MCF 10A (cell line): ENCODE results near the gene ANKRD60. TPM values are rescaled to one million over a fixed set of nuclear protein-coding genes. Genes with fewer than 3 reads are reported as not detected.

Source experiments
- BruUV-seq: library from RNA; stranded (reverse); fragments of 400-500 nt; replicated peaks from 2 replicates; lab custom pipeline; 2021; lab: Mats Ljungman, UMichigan
- CTCF ChIA-PET: fragments of 300-600 bp; sonication (Branson Sonifier 250); formaldehyde crosslinking; extraction: SDS; loops from one replicate; lab custom pipeline; 2021; ENCODE audit warnings: antibody characterized with exemption, inconsistent platforms; lab: Yijun Ruan, JAX
- POLR2A ChIA-PET: fragments of 300-600, 350-650 bp; sonication (Branson Sonifier 250); formaldehyde crosslinking; extraction: SDS; loops from one replicate; lab custom pipeline; 2020; ENCODE audit warnings: antibody characterized with exemption, inconsistent platforms; lab: Yijun Ruan, JAX
- DNase-seq: peaks from one replicate; pipeline ENCODE4 v3.0.0-alpha.2; 2018; ENCODE audit not compliant: unreplicated experiment
- H3K27ac Mint-ChIP-seq: one replicate; pipeline ENCODE4 v1.8.0; 2022; ENCODE audit warnings: mild to moderate bottlenecking, low read depth, mixed read lengths; ENCODE audit not compliant: unreplicated experiment
- H3K27me3 Mint-ChIP-seq: one replicate; pipeline ENCODE4 v1.8.0; 2022; ENCODE audit warnings: mixed read lengths; ENCODE audit not compliant: insufficient read depth, unreplicated experiment
- H3K36me3 Mint-ChIP-seq: one replicate; pipeline ENCODE4 v1.8.0; 2022; ENCODE audit warnings: mild to moderate bottlenecking, moderate library complexity, mixed read lengths; ENCODE audit not compliant: insufficient read depth, unreplicated experiment
- H3K4me1 Mint-ChIP-seq: one replicate; pipeline ENCODE4 v1.8.0; 2022; ENCODE audit warnings: mixed read lengths; ENCODE audit not compliant: insufficient read depth, unreplicated experiment
- H3K4me3 Mint-ChIP-seq: one replicate; pipeline ENCODE4 v1.8.0; 2022; ENCODE audit warnings: mild to moderate bottlenecking, moderate library complexity, mixed read lengths; ENCODE audit not compliant: unreplicated experiment
- H3K9me3 Mint-ChIP-seq: one replicate; pipeline ENCODE4 v1.8.0; 2022; ENCODE audit warnings: mixed read lengths; ENCODE audit not compliant: unreplicated experiment
- CTCF ChIP-seq: fragments of 200-600 bp; IDR thresholded peaks from one replicate; pipeline ENCODE4 v1.8.0; 2022; ENCODE audit warnings: antibody characterized with exemption, mild to moderate bottlenecking; ENCODE audit not compliant: unreplicated experiment
- intact Hi-C: fragments of 100-400 bp; cut with micrococcal nuclease; formaldehyde crosslinking; loops from 2 replicates; pipeline ENCODE4 v1.14.1; 2022
- total RNA-seq: library from RNA; stranded (reverse); gene quantifications from 2 replicates; pipeline ENCODE4 v1.2.3, GENCODE V29; 2022

The ANKRD60 gene
- total RNA-seq, 1 experiment from 2014 or later, result not detected

GRCh38 chr20:58267389-58268215, 39.1 kb upstream of the ANKRD60 start:
- TF ChIP-seq CTCF, result no peak
- intact Hi-C loops, result no loop called here
- Mint-ChIP-seq H3K27ac (no peak overlapping the region), H3K27me3 (no peaks in the 10 kb centered on the region), H3K4me3 (no peak overlapping the region), H3K4me1 (no peaks in the 10 kb centered on the region), H3K36me3 (peaks cover 44% of the 10 kb centered on the region), H3K9me3 (no peaks in the 10 kb centered on the region)
- CTCF ChIA-PET, result interaction anchor here (0.6 to 1.1 kb wide), 3 partner anchors 21 to 108 kb away, joined by 3 read pairs; no protein-coding TSS in a partner anchor
- DNase-seq, result no peak
- no TSS peak for BruUV-seq
- POLR2A ChIA-PET, result interaction anchor here (0.6 to 1.0 kb wide), 3 partner anchors 30 to 156 kb away, joined by 3 to 4 read pairs (median 3); no protein-coding TSS in a partner anchor

- Mint-ChIP-seq H3K27ac (no peak overlapping the region), H3K4me1 (no peaks in the 10 kb centered on the region), H3K36me3 (peaks cover 25% of the 10 kb centered on the region), H3K9me3 (no peaks in the 10 kb centered on the region), H3K4me3 (no peak overlapping the region), H3K27me3 (no peaks in the 10 kb centered on the region)
- no peak for DNase-seq
- CTCF ChIA-PET, result interaction anchor here (0.6 to 1.0 kb wide), 3 partner anchors 28 to 1259 kb away, joined by 3 to 4 read pairs (median 4); no protein-coding TSS in a partner anchor
- POLR2A ChIA-PET, result no interaction called here
- intact Hi-C loops, result no loop called here
- BruUV-seq, result no TSS peak
- no peak for TF ChIP-seq CTCF
Measured at GRCh38 chr20:58264271-58264670, 35.8 kb upstream of the ANKRD60 start.

- POLR2A ChIA-PET, result no interaction called here
- no TSS peak for BruUV-seq
Measured at GRCh38 chr20:58261660-58262059, 33.2 kb upstream of the ANKRD60 start.

More at GRCh38 chr20:58261660-58262059, 33.2 kb upstream of the ANKRD60 start:
- Mint-ChIP-seq H3K4me3 (no peak overlapping the region), H3K27ac (no peak overlapping the region), H3K27me3 (no peaks in the 10 kb centered on the region), H3K4me1 (no peaks in the 10 kb centered on the region), H3K36me3 (peaks cover 15% of the 10 kb centered on the region), H3K9me3 (no peaks in the 10 kb centered on the region)
- TF ChIP-seq CTCF, result no peak
- no peak for DNase-seq
- intact Hi-C loops, result no loop called here
- CTCF ChIA-PET, result no interaction called here
